AG08396 (cell line): ENCODE measurements around the gene OVAAL.

Experiments used
- DNase-seq: peaks from one replicate; pipeline ENCODE4 v3.0.0; 2012; ENCODE audit warnings: low spot score, mixed read lengths

Gene OVAAL

DNA sequence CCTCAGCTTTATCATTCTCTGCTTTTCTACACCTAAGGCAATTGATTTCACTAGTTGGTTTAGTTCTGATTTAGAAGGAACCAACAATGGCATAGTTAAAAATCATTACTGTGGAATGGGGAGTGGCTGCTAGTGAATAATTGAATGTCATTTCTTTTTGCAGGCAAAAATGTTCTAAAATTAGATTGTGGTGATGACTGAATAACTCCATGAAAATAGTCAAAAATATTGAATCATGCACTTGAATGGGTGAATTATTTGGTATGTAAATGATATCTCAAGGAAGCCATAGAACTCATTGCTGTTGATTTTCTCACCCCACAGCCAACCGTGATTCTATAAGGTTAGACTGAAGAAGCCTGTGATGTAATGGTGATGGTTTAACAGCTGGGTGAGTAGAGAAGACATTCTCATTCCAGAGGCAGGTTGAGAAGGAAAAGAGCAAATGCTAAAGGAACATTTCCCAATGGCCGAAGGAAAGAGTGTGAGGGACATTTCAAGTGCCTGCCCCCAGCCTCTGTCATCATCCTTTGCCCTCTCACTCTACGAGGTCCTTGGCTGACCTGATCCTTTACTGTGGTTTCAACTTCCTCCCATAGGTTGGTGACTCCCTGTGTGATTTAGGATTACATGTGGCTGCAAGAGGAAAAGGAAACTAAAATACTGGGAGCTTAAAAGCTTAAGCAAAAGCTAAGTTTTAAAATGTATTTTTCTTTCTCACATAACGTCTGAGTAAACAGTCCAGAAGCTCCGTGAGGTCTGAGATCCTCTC is 12.5 kb downstream of the OVAAL start:
- DNase-seq: peak; percentile 18

DNA sequence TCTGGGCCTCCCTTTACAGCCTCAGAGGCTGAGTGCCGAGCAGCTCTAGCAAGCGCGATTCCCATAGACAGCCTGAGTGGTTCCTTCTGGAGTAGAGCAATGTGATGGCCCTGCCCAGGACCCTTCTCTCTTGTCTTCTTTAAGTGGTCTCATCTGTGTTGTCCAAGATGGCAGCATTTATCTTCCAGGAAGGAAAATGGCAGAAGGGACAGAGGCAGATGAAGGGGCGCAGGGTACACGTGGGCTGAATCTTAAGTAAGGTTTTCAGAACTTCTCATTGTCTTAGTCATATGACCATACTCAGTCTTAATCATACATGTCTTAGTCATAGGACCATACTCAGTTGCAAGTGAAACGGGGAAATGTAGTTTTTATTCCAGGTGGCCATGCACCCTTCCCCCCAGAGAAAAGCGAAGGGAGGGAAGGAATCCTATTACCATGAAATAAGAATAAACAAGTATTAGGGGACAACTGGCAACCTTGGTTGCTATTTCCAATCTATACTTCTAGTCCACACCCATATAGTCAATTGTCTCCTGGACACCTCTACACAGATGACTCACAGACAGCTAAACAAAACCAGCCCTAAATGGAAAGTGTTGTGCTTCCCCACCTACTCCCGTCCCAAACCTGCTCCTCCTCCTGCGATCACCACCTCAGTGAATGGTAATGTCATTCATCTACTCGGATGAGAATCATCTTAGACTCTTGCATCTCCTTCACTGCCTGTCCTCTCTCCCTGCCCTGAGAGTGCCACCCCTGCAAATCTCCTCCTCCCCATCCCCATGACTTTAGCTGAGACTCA is 13.3 kb downstream of the OVAAL start:
- no peak for DNase-seq

DNA sequence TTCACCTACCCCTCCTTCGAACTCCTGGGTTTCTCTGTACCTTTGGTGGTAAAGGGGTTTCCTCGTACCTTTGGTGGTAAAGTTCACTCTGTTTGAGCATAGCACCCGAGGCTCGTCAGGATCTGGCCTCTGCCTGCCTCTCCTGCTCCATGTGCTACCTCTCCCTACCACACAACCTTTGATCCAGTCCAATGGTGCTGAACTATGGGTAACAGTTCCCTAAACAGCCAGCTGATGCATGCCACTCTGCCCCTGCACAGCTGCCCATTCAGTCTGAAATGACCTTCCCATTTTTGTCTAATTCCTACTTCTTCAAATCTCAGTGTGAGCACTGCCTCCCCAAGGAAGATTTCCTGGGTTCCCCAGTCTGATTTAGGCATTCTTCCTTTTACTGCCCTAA is 14.0 kb downstream of the OVAAL start:
- DNase-seq: no peak

DNA sequence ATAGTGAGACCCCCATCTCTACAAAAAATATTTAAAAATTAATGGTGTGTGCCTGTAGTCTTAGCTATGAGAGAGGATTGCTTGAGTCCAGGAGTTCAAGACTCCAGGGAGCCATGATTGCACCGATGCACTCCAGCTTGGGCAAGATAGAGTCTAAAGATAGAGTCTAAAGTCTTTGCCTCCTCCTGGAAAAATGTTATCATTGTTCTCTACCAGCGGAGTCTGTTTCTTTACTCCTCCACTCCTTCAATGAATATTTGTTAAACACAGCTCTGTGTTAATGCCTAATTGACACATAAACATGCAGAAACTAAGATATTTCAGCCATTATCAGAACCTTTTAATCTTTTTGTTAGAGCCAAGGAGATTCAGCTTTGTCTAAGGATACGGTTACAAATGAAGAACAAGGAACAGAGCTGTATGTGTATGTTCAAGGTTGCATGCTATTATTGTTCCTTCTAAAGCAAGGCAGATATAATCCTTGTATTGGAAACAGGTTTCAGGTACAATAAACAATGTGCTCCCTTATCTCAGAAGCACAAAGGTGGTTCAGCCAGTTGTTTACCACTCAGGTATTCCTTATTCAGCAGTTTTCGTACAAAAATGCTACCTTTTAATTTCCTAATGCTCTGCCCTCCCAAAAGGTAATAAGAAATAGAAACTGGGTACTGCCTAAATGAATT is 15.4 kb downstream of the OVAAL start:
- no peak for DNase-seq

DNA sequence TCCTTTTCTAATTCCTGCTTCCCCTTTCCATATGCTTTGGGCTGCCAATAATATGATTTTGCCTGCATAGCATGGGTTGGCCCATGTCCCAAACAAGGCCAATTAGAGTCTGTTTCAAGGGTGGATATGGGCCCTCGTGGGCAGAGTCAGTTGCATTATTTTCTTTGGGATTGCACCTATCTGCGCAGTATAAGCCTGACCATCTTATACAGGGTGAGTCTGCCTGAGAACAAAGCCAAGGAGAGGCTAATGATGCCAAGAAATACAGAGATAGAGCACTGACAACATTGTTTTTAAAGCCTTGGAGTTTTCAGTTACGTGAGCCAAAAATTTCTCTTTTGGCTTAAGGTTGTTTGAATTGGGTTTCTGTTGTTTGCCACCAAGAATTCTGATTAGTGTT is 18.6 kb downstream of the OVAAL start:
- DNase-seq: no peak

DNA sequence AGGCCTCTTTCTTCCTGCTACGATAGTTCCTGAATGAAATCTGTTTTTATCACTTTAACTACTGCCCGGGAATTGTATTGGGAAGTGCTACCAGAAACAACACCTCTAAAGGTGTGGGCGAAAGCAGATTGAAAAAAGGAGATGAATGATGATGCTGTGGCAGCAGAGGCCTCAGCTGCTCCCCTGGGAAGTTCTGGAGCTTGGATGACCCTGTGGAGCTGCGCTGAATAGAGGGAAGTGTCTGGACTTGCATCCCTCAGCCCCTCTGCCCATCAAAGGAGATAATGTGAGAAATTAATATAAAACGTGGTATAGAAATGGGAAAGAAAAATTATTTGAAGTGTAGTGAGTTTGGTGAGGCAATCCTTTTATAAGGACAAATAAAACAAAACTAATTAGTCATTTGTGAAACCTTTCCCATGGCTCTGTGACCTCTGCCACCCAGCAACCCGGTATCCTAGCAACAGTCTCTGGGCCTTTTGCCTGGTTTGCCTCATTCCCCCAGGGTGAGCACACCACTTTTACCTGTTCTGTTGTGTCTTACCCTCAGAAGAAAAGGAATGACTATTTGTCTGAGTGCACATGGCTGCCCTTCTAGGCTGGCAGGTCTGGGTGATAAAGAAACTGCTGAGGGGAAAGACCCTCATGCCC is 21.3 kb downstream of the OVAAL start:
- DNase-seq: peak; percentile 31

DNA sequence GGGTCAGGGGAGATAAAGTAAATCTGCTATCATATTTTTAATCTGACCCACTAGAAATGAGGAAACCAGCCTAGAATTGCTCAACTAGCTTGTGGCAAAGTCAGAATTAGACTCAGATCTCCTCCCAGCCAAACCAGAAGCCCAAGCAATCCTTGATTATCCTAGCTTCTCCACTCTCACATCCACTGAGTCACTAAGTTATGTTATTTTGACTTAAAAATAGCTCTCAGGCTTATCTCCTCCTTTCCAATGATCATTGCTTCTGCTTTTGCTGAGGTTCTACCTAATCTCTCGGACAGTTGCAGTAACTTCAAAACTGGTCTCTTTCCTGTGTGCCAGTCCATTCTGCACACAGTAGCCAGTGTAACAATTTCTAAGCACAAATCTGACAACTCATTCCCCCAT is 22.9 kb downstream of the OVAAL start:
- peak; percentile 47 for DNase-seq

DNA sequence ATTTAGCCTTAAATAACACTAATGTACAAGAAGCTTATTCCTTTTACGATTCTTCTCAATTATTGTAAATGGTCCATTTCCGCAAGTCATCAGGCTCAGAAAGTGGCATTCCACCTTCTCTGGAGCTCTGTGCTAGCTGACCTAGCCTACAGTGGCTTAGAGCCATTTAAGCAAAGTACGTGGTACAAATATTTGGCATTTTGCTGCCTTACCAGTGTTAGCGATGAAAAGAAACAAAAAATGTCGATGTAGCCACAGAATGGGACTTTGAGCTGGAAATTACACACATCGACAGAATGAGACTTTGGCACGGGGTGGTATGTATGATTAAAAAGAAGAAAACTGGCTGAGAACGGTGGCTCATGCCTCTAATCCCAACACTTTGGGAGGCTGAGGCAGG is 26.1 kb downstream of the OVAAL start:
- DNase-seq: no peak

DNA sequence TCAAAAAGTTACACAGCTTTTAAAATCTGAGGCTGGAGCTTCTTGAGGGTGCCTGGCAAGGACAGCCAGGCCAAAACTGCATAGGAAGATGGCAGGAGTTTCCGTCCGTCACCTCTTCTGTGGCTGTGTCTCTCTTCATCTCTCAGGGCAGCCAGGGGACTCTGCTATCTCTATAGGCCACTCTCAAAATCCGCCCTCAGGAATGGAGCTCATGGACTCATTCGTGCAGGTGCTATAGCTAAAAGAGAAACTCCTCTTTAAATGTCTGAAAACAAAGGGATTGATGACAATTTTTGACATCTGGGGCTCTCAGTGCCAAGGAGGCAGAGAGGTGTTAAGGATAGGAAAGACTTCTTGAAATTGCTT is 27.2 kb downstream of the OVAAL start:
- no peak for DNase-seq

DNA sequence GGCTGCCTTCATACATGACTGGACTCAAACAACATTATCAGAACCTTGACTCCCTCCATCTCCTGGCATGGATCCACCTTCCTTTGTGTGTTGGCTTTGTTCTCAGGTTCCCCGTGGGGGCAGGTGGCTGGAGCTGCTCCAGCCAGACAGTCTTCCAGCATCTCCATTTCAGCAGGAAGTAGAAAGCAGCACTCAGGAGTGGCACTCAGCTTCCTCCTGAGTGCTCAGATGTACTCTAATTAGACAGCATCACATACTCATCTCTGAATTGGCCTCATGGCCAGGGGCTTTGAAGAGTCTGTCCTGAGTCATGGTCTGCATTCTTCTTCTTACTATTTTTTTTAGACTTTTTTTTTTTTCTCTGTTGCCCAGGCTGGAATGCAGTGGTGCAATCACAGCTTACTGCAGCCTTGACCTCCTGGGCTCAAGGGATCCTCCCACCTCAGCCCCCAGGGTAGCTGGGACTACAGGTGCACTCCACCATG is 27.9 kb downstream of the OVAAL start:
- DNase-seq: peak; percentile 44

DNA sequence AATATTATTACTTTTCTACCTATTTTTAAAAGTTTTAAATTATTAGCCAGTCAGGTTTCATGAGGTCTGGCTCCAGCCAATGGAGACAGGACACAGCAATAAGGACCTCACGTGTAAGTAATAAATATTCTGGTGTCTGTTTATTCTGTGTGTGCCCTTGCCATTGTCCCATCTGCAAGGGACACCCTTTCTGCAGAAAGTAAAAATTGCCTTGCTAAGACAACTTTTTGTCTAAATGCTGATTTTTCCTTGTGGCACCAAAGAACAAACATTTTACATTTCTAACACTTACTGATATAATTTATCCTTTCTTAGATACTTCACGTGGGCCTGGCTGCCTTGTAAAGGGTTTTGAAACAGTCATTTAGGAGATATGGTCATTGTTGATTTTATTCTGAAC is 29.4 kb downstream of the OVAAL start:
- no peak for DNase-seq

DNA sequence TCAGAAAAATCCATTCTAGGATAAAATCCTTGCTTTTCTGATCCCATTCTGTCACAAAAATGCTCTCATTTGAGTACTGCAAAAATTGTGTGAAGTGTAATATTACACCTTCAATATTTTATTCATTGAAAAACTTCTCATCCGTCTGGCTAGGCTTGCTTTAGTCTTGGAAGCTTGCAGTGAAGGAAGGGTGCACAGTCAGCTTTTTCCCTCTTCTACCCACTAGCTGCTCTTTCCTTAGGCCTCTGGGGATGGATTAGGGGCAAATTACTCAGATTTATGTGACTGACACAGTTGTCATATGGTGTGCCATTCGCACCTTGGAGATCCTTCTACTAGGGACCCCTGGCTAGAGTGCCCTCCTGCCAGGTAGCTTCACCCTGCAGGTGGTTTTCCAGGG is 32.1 kb downstream of the OVAAL start:
- DNase-seq: no peak

DNA sequence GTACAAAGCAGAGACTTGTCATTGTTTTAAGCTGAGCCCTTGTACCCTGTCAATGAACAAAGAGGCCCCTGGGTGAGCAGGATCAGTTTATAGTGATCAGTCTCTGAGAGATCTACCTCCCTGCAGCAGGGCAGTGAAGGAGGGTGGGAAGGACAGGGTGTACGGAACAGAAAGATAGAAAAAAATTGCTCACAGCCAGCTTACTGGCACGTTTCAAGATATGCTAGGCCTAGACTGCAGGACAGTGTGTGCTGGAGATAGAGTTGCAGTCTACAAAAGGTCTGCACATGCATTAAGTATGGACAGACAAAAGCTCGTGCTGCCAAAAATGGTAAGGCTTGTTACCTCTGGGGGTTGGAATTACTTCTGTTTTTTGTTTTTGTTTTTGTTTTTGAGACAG is 34.6 kb downstream of the OVAAL start:
- DNase-seq: no peak

DNA sequence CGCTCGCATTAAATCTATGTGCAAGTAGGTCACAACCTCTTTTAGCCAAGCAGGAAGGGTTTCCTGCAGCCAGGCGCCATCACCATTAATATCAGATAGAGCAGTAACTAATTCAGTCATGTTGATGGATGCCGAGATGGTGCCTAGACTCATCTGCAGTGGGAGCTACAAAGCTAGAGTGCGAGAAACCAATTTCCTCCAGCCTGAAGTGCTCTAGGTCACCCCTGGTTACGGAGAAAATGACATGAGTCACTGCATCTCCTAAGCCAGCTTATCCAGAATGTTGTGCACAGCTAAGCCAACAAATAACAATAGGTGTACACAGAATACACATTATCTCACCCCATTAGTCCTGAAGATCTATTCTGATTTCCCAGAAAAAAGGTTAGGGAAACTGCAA is 36.0 kb downstream of the OVAAL start:
- no peak for DNase-seq

DNA sequence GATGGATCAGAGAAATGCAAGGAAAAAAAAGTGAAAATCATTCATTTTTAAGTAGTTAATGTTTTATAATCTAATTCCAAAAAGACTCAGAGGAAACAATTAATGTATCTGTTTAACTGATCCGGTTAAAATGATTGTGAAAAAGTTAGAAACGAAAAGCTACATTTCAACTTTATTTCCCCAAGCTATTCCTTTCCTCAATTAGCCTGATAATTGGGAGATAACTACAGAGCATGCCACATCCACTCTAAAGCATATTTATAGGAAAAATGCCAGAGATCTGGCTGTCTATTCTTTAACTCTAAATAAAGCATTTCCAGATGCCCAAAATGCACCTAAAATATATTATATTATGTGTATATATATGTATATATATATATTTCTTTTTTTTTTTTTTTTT is 37.2 kb downstream of the OVAAL start:
- no peak for DNase-seq

DNA sequence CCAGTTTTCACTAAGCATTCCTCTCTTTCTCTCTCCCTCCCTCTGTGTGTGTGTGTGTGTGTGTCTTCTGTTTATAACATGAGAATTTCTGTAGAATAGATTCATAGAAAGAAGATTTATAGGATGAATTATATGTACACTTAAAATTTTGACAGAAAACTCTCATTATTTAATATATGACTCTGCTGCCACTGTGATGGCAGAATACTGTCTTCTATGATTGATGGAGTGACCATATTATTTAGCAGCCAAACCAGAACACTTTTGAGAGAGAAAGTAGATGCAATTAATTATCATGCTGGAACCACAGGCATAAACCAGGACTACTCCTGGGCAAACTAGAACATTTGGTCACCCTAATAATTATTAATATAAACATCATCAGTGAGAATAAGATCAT is 38.8 kb downstream of the OVAAL start:
- no peak for DNase-seq

DNA sequence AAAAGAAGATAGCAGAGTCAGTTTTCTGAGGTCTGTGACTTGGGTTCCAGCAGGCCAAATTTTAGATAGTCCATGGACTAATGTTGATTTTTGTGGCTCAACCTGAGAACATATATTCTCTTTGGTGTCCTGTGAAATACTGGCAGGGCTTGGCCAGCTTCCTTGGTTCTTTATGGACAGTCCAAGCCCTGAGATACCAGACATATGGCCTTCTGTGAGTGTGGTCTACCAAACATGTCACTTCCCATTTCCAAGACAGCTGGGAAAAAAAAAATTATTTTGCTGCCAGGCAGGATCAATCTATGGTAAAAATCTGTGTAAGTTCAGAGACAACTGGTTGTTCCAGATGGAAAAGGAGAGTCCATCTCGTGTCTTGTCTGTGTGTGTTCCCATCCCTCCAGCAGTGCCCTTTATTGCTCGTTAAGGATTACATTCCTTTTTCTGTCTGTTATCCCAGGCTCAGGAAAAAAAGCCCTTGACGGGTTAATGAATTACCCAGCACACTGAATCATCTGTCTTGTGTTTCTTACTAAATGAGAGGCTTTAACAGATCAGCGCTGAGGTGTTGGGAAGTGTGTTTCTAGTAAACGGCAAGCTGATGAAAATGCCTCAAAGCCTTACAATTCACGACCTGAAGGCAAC is 39.7 kb downstream of the OVAAL start:
- no peak for DNase-seq

DNA sequence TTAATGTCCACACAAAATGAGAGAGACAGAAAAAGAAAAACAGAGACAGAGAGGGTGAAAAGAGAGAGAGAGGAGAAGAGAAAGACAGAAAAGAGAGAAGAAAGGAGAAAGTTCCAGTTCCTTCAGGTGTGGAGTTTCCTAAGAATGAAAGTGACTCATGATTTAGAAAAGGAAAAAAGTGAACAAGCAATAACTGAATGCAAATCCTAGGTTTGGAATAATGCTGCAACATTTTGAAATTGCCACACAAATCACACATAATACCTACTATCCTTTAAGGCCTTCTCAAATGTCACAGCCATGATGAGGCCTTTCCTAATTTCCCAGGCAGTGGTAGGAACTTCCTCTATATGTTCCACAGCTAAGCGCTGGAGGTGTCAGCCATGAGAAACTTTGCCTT is 41.6 kb downstream of the OVAAL start:
- no peak for DNase-seq

DNA sequence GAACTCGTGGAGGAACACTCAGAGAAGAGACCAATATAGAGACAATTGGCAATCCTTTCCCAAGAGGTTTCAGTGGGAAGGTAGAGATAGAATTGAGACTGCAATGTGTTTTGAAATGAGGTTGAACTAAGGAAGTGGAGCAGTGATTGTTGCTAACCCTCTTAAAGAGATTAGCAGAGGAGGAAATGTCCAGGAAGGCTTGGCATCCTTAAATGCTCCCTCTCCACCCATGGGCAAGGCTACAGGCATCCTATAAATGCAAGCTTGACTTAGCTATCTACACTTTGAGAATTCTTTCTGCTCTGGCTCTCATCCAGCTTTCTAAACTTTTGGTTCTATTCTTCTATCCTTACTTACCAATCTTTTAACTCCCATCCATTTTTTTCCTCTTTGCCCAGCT is 42.7 kb downstream of the OVAAL start:
- no peak for DNase-seq

DNA sequence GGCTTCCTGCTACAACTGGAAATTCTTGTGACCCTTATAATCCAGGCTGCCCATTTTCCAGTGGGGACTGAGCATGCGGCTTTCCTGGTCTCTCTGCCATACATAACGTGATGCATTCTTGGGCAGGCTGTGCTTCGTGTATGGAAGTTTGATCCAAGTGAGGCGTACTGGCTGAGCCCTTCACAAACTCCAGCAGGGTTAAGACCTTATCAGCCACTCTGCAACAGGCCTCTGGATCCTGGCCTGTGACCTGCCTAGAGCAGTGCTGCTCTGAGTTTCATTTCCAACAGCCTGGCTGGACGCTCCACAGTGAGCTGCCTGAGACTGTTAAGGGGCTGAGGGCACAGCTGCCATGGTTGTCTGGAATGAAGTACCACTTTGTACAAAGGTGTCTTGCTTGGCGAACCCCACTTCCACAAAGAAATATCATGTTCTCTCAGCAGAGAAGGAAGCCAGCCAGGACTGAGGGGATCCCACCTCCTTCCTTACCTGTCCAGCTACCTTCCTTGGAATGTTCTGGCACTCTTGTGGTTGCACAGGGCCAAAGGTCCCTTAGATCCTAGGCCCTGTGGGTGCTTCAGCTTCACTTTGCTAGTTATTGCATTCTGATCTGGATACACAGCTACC is 44.6 kb downstream of the OVAAL start:
- DNase-seq: no peak

DNA sequence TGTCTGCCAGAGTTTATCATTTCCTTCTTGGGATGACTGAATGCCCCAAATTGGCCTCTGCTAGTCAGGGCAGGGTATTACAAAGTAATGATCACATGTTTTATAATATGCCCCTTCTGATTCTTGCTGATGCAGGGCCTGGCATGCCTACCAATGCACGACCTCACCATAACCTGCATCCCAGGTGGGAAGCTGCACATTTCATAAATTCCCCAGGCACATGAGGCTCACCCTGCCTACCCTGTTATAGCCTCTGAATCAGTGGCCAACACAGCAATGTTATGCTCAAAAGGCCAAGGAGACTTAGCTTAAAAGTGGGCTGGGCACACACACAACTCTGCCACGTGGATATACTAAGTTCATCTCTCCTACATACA is 45.1 kb downstream of the OVAAL start:
- no peak for DNase-seq

DNA sequence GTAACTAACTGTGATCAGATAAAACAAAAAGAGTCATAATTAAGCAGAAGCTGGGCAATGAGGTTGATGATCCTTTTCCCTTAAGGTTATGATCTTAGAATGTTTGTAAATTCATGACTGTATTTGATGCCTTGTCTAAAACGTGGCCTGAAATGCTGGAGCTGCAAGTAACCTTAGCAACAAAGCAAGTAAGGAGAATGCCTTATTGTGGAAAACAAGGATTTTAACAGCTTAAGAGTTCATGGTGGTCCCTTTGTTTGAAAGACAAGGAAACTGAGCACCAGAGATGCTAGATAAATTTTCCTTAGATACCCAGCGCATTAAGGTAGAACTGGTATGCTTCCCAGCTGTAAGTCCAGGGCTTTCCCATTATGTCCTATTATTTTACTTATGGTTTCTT is 47.4 kb downstream of the OVAAL start:
- DNase-seq: no peak
